HepG2 (cell line): Measurements from ENCODE around the gene TMEM63B. TPM values are rescaled to one million over a fixed set of nuclear protein-coding genes. Genes with fewer than 3 reads are reported as not detected.

ENCODE experiments used
- CSRNP2 ChIP-seq: sonication (generic); formaldehyde crosslinking; conservative IDR thresholded peaks from 2 replicates; pipeline ENCODE4 v1.8.0; 2022; ENCODE audit warnings: low read depth, missing genetic modification reagents
- GTF2F1 ChIP-seq: fragments of 150-350 bp; IDR thresholded peaks from 2 replicates; pipeline ENCODE4 v1.6.1; 2014; ENCODE audit warnings: low read length
- HDAC1 ChIP-seq: sonication (generic); formaldehyde crosslinking; IDR thresholded peaks from 2 replicates; pipeline ENCODE4 v1.5.1; 2020; ENCODE audit warnings: mild to moderate bottlenecking, missing genetic modification reagents
- HNRNPK ChIP-seq: fragments of 200-400 bp; formaldehyde crosslinking; IDR thresholded peaks from 2 replicates; pipeline ENCODE4 v1.6.1; 2018; ENCODE audit warnings: low read length, low read depth, moderate library complexity, mild to moderate bottlenecking; ENCODE audit not compliant: poor library complexity, severe bottlenecking
- YEATS2 ChIP-seq: sonication (generic); formaldehyde crosslinking; IDR thresholded peaks from 2 replicates; pipeline ENCODE4 v1.4.0; 2020; ENCODE audit warnings: missing genetic modification reagents, borderline replicate concordance
- ZNF883 ChIP-seq: sonication (generic); formaldehyde crosslinking; IDR thresholded peaks from 2 replicates; pipeline ENCODE4 v1.5.1; 2020; ENCODE audit warnings: mild to moderate bottlenecking, missing genetic modification reagents; ENCODE audit errors: not compliant biosample characterization
- ZSCAN21 ChIP-seq: sonication (generic); formaldehyde crosslinking; IDR thresholded peaks from 2 replicates; pipeline ENCODE4 v1.8.0; 2022; ENCODE audit warnings: mild to moderate bottlenecking, missing genetic modification reagents, moderate library complexity, borderline replicate concordance
- polyA plus RNA-seq, 8 experiments: library from polyadenylated mRNA; depleted of rRNA in 3 of 8; stranded (reverse) in 7 of 8; unstranded in 1 of 8; fragments of >200 nt; fragmentation: Illumina TruSeq in 4 of 8; extraction: Trizol in 4 of 8; gene quantifications; 2 replicates each; pipeline versions ENCODE4 v1.2.1 to v1.2.3, GENCODE V29; 2011 to 2016; ENCODE audit warnings: low read depth in 4 of 8, missing spikeins in 1 of 8, mixed read lengths in 1 of 8; ENCODE audit not compliant: insufficient read depth in 1 of 8
- total RNA-seq, 5 experiments: library from RNA; depleted of rRNA; stranded (reverse); fragments of >200 nt; fragmentation: Illumina TruSeq; extraction: Trizol; gene quantifications; 2 replicates each; pipeline ENCODE4 v1.2.3, GENCODE V29; 2016; ENCODE audit warnings: low read depth in 1 of 5
- TF ChIP-seq, protein P1 (sequence below): sonication (generic); formaldehyde crosslinking; IDR thresholded peaks from 2 replicates; pipeline ENCODE4 v1.8.1; 2023; ENCODE audit warnings: mild to moderate bottlenecking, moderate library complexity, missing genetic modification reagents
- TF ChIP-seq, protein P2 (sequence below): sonication (generic); formaldehyde crosslinking; IDR thresholded peaks from 2 replicates; pipeline ENCODE4 v1.5.0; 2020; ENCODE audit warnings: mild to moderate bottlenecking, missing genetic modification reagents, borderline replicate concordance
- TF ChIP-seq, protein P3 (sequence below): sonication (generic); formaldehyde crosslinking; IDR thresholded peaks from 2 replicates; pipeline ENCODE4 v1.5.0; 2020; ENCODE audit warnings: mild to moderate bottlenecking, missing genetic modification reagents, moderate library complexity
- TF ChIP-seq, protein P4 (sequence below): sonication (generic); formaldehyde crosslinking; IDR thresholded peaks from 2 replicates; pipeline ENCODE4 v1.4.0; 2020; ENCODE audit warnings: mild to moderate bottlenecking, missing genetic modification reagents

The TMEM63B gene
- total and polyA plus RNA-seq, 2 of the 13 experiments (the other 11 are each of a cell fraction or from before 2014, with no cell fraction given) = 27.4 to 75.8 TPM

- TF ChIP-seq HDAC1 (peak; percentile 31; the same call in 1 of the 2 replicates), CSRNP2 (CRISPR knock-in tag) (no peak), YEATS2 (CRISPR knock-in tag) (peak; percentile 15; the same call in 1 of the 2 replicates), ZNF883 (CRISPR knock-in tag) (peak; percentile 16), GTF2F1 (no peak), ZSCAN21 (peak; percentile 64; the same call in 1 of the 2 replicates), HNRNPK (peak; percentile 100)
- TF ChIP-seq, protein P1, sequence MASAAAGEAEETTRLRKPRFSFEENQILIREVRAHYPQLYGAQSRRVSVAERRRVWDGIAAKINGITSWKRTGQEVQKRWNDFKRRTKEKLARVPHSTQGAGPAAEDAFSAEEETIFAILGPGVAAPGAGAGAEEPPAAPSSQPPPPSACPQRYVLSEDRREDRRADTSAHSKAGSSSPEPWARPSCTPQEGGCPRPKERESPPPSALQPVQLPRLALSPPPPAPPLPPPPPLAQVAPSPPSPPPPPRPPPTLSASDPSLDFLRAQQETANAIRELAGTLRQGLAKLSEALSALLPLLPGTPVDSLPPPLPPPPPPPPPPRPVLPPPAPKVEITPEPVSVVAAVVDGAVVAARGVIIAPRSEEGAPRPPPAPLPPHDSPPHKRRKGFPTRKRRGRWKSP (CRISPR knock-in tag) = peak; percentile 53; the same call in 1 of the 2 replicates
- TF ChIP-seq, protein P2, sequence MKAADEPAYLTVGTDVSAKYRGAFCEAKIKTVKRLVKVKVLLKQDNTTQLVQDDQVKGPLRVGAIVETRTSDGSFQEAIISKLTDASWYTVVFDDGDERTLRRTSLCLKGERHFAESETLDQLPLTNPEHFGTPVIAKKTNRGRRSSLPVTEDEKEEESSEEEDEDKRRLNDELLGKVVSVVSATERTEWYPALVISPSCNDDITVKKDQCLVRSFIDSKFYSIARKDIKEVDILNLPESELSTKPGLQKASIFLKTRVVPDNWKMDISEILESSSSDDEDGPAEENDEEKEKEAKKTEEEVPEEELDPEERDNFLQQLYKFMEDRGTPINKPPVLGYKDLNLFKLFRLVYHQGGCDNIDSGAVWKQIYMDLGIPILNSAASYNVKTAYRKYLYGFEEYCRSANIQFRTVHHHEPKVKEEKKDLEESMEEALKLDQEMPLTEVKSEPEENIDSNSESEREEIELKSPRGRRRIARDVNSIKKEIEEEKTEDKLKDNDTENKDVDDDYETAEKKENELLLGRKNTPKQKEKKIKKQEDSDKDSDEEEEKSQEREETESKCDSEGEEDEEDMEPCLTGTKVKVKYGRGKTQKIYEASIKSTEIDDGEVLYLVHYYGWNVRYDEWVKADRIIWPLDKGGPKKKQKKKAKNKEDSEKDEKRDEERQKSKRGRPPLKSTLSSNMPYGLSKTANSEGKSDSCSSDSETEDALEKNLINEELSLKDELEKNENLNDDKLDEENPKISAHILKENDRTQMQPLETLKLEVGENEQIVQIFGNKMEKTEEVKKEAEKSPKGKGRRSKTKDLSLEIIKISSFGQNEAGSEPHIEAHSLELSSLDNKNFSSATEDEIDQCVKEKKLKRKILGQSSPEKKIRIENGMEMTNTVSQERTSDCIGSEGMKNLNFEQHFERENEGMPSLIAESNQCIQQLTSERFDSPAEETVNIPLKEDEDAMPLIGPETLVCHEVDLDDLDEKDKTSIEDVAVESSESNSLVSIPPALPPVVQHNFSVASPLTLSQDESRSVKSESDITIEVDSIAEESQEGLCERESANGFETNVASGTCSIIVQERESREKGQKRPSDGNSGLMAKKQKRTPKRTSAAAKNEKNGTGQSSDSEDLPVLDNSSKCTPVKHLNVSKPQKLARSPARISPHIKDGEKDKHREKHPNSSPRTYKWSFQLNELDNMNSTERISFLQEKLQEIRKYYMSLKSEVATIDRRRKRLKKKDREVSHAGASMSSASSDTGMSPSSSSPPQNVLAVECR = peak; percentile 53; the same call in 1 of the 2 replicates
- TF ChIP-seq, protein P3, sequence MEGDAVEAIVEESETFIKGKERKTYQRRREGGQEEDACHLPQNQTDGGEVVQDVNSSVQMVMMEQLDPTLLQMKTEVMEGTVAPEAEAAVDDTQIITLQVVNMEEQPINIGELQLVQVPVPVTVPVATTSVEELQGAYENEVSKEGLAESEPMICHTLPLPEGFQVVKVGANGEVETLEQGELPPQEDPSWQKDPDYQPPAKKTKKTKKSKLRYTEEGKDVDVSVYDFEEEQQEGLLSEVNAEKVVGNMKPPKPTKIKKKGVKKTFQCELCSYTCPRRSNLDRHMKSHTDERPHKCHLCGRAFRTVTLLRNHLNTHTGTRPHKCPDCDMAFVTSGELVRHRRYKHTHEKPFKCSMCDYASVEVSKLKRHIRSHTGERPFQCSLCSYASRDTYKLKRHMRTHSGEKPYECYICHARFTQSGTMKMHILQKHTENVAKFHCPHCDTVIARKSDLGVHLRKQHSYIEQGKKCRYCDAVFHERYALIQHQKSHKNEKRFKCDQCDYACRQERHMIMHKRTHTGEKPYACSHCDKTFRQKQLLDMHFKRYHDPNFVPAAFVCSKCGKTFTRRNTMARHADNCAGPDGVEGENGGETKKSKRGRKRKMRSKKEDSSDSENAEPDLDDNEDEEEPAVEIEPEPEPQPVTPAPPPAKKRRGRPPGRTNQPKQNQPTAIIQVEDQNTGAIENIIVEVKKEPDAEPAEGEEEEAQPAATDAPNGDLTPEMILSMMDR (CRISPR knock-in tag) = no peak
- TF ChIP-seq, protein P4, sequence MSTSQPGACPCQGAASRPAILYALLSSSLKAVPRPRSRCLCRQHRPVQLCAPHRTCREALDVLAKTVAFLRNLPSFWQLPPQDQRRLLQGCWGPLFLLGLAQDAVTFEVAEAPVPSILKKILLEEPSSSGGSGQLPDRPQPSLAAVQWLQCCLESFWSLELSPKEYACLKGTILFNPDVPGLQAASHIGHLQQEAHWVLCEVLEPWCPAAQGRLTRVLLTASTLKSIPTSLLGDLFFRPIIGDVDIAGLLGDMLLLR (CRISPR knock-in tag) = peak; percentile 48; the same call in 1 of the 2 replicates
Measured at GRCh38 chr6:44127186-44128019, at the start of gene TMEM63B, which contains the start of gene MRPL14 (continued).
